Gastroesophageal sphincter (tissue), 3 donors: ENCODE results near the gene RNF224.

Source experiments
- CTCF ChIP-seq, 4 experiments: fragments of 200-600 bp in 2 of 4; fragments of 450-650 bp in 2 of 4; sonication (generic) in 1 of 4; IDR thresholded peaks; one replicate each; pipeline ENCODE4 v1.5.1; 2017 to 2019; ENCODE audit warnings: antibody characterized with exemption in 4 of 4, mild to moderate bottlenecking in 2 of 4, moderate library complexity in 2 of 4
- EP300 ChIP-seq: sonication (generic); formaldehyde crosslinking; IDR thresholded peaks from one replicate; pipeline ENCODE4 v1.6.1; 2017; ENCODE audit warnings: antibody characterized with exemption, mild to moderate bottlenecking
- POLR2A ChIP-seq, 2 donors: fragments of 450-650 bp; IDR thresholded peaks; one replicate each; pipeline ENCODE4 v1.6.1; 2017; ENCODE audit warnings: antibody characterized with exemption in 2 of 2, mild to moderate bottlenecking in 2 of 2, moderate library complexity in 1 of 2
- POLR2AphosphoS5 ChIP-seq: sonication (generic); formaldehyde crosslinking; IDR thresholded peaks from one replicate; pipeline ENCODE4 v1.6.1; 2017; ENCODE audit warnings: antibody characterized with exemption

- TF ChIP-seq POLR2AphosphoS5, result no peak
- TF ChIP-seq CTCF (IDR thresholded peaks at IDR 0.05), result no peak
- peak in 1 of 2 donors; percentile 4 for TF ChIP-seq POLR2A (IDR thresholded peaks at IDR 0.05)
- no peak for TF ChIP-seq EP300
Measured at GRCh38 chr9:137243626-137244485, 16.6 kb downstream of the RNF224 start.
